ENCODE data around the gene ARPC5L.
A peak's percentile ranks its signal among the peaks of the same experiment; 100 is the strongest.

The ARPC5L gene

DNA sequence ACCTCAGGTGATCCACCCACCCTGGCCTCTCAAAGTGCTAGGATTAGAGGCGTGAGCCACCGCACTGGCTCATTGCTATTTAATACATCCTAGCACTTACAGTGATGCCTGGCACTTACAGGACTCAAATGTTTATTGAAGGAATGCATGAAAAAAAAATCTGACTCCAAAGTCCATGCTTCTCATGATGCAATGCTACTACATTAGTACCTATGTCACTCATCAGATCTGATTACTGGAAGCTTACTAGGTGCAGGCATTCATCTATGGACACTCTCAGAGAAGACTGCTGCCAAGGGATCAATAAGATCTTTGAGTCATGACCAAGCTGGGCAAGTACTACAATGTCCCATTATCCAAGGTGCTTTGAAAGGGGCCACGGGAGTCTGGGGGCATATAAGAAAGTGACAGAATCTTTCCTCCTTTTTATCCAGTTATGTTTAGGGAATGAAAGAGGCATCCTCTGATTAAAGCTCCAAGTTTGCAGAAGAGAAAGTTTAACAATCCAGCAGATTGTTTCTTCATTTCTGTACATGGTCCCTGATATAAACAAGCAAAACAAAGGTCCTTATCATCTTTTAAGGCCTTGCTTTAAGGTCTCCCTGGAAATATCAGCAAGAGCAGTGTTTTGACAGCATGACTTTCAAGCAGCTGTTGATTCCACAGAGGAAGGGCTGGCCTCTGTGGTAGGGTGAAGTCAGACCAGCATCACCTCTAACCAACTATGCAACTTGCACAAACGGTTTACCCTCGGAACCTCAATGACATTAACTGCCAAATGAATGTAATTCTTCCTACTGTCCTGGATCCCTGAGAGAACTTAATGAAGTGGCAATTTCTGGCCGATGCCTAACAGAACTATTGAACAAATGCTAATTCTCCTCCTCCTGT lies 35.9 kb downstream of the ARPC5L start:
- no peak overlapping the region for H3K4me3 ChIP-seq (ENCODE audit: low read depth, low read length)
- in situ Hi-C loops (cut with HindIII; ENCODE audit: low pct_ligation_motif_present, low sequenced_read_pairs), result no loop called here
- no peaks in the 10 kb centered on the region for H3K27me3 ChIP-seq (replicated peaks)
- TF ChIP-seq, protein P1, sequence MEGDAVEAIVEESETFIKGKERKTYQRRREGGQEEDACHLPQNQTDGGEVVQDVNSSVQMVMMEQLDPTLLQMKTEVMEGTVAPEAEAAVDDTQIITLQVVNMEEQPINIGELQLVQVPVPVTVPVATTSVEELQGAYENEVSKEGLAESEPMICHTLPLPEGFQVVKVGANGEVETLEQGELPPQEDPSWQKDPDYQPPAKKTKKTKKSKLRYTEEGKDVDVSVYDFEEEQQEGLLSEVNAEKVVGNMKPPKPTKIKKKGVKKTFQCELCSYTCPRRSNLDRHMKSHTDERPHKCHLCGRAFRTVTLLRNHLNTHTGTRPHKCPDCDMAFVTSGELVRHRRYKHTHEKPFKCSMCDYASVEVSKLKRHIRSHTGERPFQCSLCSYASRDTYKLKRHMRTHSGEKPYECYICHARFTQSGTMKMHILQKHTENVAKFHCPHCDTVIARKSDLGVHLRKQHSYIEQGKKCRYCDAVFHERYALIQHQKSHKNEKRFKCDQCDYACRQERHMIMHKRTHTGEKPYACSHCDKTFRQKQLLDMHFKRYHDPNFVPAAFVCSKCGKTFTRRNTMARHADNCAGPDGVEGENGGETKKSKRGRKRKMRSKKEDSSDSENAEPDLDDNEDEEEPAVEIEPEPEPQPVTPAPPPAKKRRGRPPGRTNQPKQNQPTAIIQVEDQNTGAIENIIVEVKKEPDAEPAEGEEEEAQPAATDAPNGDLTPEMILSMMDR (IDR thresholded peaks at IDR 0.05; ENCODE audit: low read depth, low read length, missing control alignments), result no peak
- H3K36me3 ChIP-seq (replicated peaks), result peaks cover 8% of the 10 kb centered on the region
- no peak overlapping the region for H3K27ac ChIP-seq
- DNase-seq, result no peak

DNA sequence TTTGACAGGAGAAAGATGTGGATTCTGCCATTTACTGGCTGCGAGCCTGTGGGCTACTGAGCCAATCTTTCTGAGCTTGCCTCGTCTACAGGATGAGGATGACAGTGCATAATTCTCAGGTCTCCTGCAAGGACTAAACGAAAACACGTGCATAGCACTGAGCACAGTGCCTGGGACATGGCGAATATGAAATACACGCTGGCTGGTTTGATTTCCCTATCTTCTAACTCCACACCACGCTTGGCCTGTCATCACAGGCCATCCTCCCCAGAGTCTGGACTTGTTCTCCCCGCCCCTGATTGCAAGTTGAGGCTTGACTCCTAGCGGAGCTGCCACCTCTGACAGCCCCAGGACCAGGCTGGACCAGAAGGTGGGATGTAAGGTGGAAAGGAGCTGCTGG lies 37.9 kb downstream of the ARPC5L start:
- no peak overlapping the region for H3K4me3 ChIP-seq (ENCODE audit: low read depth, low read length)
- no peak overlapping the region for H3K27ac ChIP-seq
- TF ChIP-seq, protein P1 (IDR thresholded peaks at IDR 0.05; ENCODE audit: low read depth, low read length, missing control alignments), result no peak
- in situ Hi-C loops (cut with HindIII; ENCODE audit: low pct_ligation_motif_present, low sequenced_read_pairs), result no loop called here
- no peaks in the 10 kb centered on the region for H3K27me3 ChIP-seq (replicated peaks)
- peaks cover 8% of the 10 kb centered on the region for H3K36me3 ChIP-seq (replicated peaks)
- DNase-seq, result no peak

DNA sequence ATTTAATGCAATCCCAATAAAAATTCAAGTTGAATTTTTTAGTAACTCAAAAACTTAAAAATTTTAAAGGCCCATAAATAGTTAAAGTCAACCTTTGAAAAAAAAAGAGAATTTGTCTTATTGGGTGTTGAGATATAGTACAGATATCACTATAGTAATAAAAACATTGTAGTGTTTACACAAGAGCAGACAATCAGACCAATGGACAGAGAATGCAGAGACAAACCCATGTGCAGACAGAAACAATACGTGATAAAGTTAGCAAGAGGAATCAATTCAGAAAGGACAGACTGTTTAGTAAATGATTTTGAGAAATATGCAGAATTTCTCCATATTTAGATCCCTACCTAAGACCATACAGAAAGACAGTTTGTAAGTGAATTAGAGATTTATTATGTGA lies 45.0 kb downstream of the ARPC5L start:
- H3K4me3 ChIP-seq (ENCODE audit: low read depth, low read length), result no peak overlapping the region
- in situ Hi-C loops (cut with HindIII; ENCODE audit: low pct_ligation_motif_present, low sequenced_read_pairs), result no loop called here
- TF ChIP-seq, protein P1 (IDR thresholded peaks at IDR 0.05; ENCODE audit: low read depth, low read length, missing control alignments), result no peak
- DNase-seq, result peak; percentile 16
- H3K27me3 ChIP-seq (replicated peaks), result no peaks in the 10 kb centered on the region
- peaks cover 14% of the 10 kb centered on the region for H3K36me3 ChIP-seq (replicated peaks)
- peak overlapping the region; percentile 22 for H3K27ac ChIP-seq

DNA sequence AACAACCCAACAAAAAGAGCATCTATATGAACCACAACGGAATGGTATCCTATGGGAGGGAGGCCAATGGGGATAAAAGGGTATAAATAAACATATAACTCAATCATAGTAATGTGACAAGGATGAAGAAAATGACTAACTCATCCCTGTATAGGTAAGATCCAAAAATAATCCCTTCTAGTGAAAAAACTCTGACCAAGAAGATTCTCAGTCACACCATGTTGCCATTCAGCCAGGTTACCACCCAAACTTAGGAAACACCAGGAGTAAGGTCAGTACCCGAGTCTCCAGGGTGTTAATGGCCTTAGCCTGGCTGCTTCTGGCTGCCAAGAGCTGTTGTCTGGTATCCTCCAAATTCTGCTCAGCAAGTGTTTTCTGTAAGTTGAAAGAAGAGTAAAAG lies 46.2 kb downstream of the ARPC5L start:
- no peak overlapping the region for H3K4me3 ChIP-seq (ENCODE audit: low read depth, low read length)
- H3K36me3 ChIP-seq (replicated peaks), result peaks cover 18% of the 10 kb centered on the region
- no peaks in the 10 kb centered on the region for H3K27me3 ChIP-seq (replicated peaks)
- no peak overlapping the region for H3K27ac ChIP-seq
- TF ChIP-seq, protein P1 (IDR thresholded peaks at IDR 0.05; ENCODE audit: low read depth, low read length, missing control alignments), result no peak
- in situ Hi-C loops (cut with HindIII; ENCODE audit: low pct_ligation_motif_present, low sequenced_read_pairs), result no loop called here
- no peak for DNase-seq

DNA sequence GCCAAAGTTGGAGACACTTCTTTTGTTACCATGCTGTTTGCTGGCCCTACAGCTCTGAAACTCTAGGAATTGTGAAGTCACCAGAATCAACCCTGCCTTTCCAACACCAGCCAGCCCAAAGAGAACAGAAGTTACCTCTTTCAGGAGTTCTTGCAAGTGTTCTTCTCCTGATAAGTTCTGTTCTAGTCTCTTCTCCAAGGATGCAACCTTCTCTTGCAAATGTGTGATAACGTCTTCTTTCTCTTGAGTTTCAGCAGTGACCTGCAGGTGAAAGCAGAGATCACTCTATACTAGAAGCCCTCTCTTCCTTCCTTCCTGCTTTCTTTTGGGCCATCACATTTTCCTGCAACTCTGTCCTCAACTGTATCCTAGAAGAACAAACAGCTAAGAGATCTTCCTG lies 49.8 kb downstream of the ARPC5L start:
- Histone ChIP-seq H3K4me3 (ENCODE audit: low read depth, low read length) (no peak overlapping the region), H3K27ac (no peak overlapping the region), H3K36me3 (replicated peaks) (peaks cover 18% of the 10 kb centered on the region), H3K27me3 (replicated peaks) (no peaks in the 10 kb centered on the region)
- in situ Hi-C loops (cut with HindIII; ENCODE audit: low pct_ligation_motif_present, low sequenced_read_pairs), result no loop called here
- DNase-seq, result no peak
- TF ChIP-seq, protein P1 (IDR thresholded peaks at IDR 0.05; ENCODE audit: low read depth, low read length, missing control alignments), result no peak

Measured in brain microvascular endothelial cell (primary cell).